ENCODE data around the gene ARHGEF37. TPM values are rescaled to one million over a fixed set of nuclear protein-coding genes. Genes with fewer than 3 reads are reported as not detected.

Gene ARHGEF37
- total RNA-seq, 1 experiment from 2014 or later: 0.42 TPM

DNA sequence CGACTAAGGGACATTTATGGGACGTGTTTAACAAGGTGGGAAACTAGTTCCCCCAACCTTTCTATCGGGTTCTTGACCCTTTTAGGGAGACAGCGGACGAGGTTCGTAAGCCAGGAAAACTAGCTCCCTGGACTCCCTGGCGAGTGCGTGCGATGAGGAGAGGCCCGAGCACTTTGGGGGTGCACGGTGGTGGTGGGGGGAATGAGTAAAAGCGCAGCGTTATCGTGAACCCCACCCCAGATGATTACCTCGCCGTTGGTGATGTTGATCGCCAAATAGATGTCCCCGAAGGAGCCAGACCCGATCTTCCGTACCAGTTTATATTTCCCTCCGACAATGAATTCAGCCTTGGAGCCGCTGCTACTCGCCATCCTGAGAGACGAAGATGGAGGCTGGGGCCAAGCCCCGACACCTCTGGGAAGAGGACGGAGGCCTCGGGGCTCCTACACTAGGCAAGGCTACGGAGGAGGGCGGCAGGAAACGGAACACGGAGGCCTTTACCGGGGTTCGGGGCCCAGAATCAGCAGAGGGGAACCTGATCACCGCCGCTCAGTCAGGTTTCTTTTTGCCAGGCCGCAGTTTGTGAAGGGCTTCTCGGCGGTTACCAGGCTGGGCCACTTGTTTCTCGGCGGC lies 30.6 kb upstream of the ARHGEF37 start:
- Histone ChIP-seq H2BK20ac (ENCODE audit: low read depth, low read length, poor library complexity, severe bottlenecking) (no peak overlapping the region), H3K4me2 (ENCODE audit: insufficient read depth, insufficient read length, low read length) (peak overlapping the region; percentile 99), H3K4ac (ENCODE audit: low read depth, low read length) (peak overlapping the region; percentile 89), H4K91ac (ENCODE audit: insufficient read length, low read depth, low read length) (peak overlapping the region; percentile 63), H2AFZ (ENCODE audit: low read length) (no peak overlapping the region), H2BK5ac (ENCODE audit: insufficient read length, low read length) (peak overlapping the region; percentile 96), H3K79me1 (ENCODE audit: insufficient read depth, low read depth, low read length, poor library complexity, severe bottlenecking) (no peaks in the 10 kb centered on the region), H3T11ph (ENCODE audit: low read length) (no peak overlapping the region), H3K4me1 (ENCODE audit: insufficient read depth, low read length) (no peaks in the 10 kb centered on the region), H3K27ac (ENCODE audit: insufficient read length, low read depth, low read length) (peak overlapping the region; percentile 90), H3K56ac (ENCODE audit: insufficient read length, low read depth, low read length) (peak overlapping the region; percentile 99), H2AK5ac (ENCODE audit: insufficient read length, low read length) (no peak overlapping the region), H2BK15ac (ENCODE audit: low read depth, low read length) (0 out of 2 replicates have a peak overlapping the region, but pooled peaks have one; percentile 69), H3K79me2 (ENCODE audit: insufficient read depth, low read length) (peaks cover 49% of the 10 kb centered on the region), H2BK12ac (ENCODE audit: insufficient read length, low read depth, low read length) (peak overlapping the region; percentile 79), H3K23ac (ENCODE audit: insufficient read length, low read depth, low read length) (peak overlapping the region; percentile 14), H3K9me3 (ENCODE audit: control insufficient read depth, low read depth, low read length) (no peaks in the 10 kb centered on the region), H2BK120ac (ENCODE audit: low read depth, low read length, poor library complexity, severe bottlenecking) (peak overlapping the region; percentile 53), H3K14ac (ENCODE audit: insufficient read depth, low read length) (peak overlapping the region; percentile 98), H4K8ac (replicated peaks; ENCODE audit: insufficient read length, low read depth, low read length) (peak overlapping the region; percentile 85), H3K27me3 (ENCODE audit: insufficient read depth, low read length) (no peaks in the 10 kb centered on the region), H4K5ac (ENCODE audit: insufficient read length, low read depth, low read length) (peak overlapping the region; percentile 36), H3K18ac (ENCODE audit: insufficient read length, low read depth, low read length) (peak overlapping the region; percentile 74), H4K20me1 (ENCODE audit: control insufficient read depth, insufficient read depth, insufficient read length) (no peaks in the 10 kb centered on the region), H3K9ac (ENCODE audit: extremely low read depth, insufficient read length, low read length) (peak overlapping the region; percentile 97), H3K23me2 (ENCODE audit: insufficient read length, low read depth, low read length, poor library complexity, severe bottlenecking) (peaks cover 15% of the 10 kb centered on the region)
- peaks cover 31 to 39% of the 10 kb centered on the region in 2 experiments for H3K4me1 Mint-ChIP-seq
- no peaks in the 10 kb centered on the region for H3K27me3 Mint-ChIP-seq (ENCODE audit: low read depth)
- peak overlapping the region; percentile 98 to 99 for H3K4me3 Mint-ChIP-seq
- H3K27ac Mint-ChIP-seq: peak overlapping the region; percentile 97 to 99 (median 99)
- no CpG with 5 or more reads among the region's 40 CpGs for WGBS (ENCODE audit: extremely low coverage, insufficient read length, low lambda C conversion rate)
- H3K9me3 Mint-ChIP-seq: peaks cover 0 to 2% of the 10 kb centered on the region in 2 experiments; a peak in 1 of 5 replicates
- no peak for TF ChIP-seq CTCF (conservative IDR thresholded peaks at IDR 0.05)
- peaks cover 39 to 53% (median 49%) of the 10 kb centered on the region in 3 experiments for H3K36me3 Mint-ChIP-seq (ENCODE audit: insufficient read depth in 1 of 3, low read depth in 3 of 3)
- DNase-seq: no peak
